Stimulated activated CD4-positive, alpha-beta T cell treated with anti-CD3 and anti-CD28 coated beads, Interleukin-4, amount 100 ng/mL, for 1 hour (primary cell): ENCODE measurements around the gene PSIP1.
"Not testable (repeated sequence)": the region's sequence is repeated elsewhere in the genome, so short reads cannot be mapped to it uniquely, and the experiment has no call there.

ENCODE experiments used
- DNase-seq: peaks from one replicate; pipeline ENCODE4 v3.0.0-alpha.2; 2020

Gene PSIP1

DNA sequence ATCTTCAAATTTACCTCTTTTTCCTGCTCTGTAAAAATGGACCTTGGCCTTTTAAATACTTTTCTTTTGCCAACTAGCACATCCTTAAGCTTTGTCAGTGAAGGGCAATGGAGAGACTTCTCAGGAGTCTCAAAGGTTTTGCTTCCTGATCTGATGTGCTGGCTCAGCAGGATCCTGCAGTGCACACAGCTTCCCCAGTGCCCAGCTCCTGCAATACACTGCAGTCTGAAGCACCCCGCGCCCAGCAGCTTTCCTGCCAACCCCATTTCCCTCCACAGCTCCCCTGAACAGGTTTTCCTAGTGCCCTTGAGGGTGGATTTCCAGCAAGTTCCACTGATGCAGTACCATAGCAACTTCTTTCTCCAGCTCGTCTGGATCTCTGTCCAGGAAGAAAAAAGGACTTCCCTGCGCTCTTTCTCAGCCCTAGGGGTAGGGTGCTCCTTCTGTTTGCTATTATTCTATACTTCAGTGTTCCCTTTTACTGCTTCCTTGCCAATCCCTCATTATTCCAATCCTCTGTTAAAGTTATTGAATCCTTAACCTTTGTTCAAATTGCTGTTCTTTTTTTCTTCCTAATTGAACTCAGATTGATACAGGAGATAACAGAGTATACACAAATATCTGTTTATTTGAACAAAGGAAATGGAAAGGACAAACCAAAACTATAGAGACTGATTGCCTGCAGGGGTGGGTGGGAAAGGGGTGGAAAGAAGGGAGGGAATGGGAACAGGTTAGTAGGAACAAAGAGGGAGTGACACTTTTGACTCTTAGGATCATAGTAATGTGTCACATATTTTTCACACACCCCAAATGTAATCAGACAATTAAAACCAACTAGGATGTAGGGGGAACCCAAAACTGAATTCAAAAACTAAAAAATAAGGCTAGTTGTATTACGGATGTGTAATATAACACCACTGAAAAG lies 79.6 kb downstream of the PSIP1 start:
- no peak for DNase-seq

DNA sequence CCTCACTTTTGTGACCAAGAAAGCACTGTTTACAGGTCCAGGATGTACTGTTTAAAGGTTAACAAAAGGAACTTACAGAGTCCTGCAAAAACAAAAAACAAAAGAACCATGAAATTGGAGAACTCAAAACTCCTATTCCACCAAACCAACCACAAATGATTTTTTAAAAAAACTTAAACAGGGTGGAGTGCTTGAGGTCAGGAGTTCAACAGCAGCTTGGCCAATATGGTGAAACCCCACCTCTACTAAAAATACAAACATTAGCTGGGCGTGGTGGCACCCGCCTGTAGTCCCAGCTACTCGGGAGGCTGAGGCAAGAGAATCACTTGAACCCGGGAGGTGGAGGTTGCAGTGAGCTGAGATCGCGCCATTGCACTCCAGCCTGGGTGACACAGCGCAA lies 83.1 kb downstream of the PSIP1 start:
- not testable (repeated sequence) for DNase-seq

DNA sequence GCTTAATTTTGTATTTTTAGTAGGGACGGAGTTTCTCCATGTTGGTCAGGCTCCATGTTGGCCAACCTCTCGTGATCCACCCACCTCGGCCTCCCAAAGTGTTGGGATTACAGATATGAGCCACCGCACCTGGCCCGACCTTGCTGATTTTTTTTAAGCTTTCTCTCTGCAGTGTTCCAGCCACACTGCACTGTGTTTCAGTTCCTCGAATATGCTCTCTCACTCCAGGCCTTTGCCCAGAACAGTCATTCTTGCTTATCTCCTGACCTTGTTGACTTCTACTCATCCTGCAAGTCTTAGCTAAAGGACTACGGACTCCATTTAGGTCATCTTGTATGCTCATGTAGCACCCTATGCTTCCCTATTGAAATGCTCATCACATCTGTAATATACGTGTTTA lies 84.8 kb downstream of the PSIP1 start:
- no peak for DNase-seq

DNA sequence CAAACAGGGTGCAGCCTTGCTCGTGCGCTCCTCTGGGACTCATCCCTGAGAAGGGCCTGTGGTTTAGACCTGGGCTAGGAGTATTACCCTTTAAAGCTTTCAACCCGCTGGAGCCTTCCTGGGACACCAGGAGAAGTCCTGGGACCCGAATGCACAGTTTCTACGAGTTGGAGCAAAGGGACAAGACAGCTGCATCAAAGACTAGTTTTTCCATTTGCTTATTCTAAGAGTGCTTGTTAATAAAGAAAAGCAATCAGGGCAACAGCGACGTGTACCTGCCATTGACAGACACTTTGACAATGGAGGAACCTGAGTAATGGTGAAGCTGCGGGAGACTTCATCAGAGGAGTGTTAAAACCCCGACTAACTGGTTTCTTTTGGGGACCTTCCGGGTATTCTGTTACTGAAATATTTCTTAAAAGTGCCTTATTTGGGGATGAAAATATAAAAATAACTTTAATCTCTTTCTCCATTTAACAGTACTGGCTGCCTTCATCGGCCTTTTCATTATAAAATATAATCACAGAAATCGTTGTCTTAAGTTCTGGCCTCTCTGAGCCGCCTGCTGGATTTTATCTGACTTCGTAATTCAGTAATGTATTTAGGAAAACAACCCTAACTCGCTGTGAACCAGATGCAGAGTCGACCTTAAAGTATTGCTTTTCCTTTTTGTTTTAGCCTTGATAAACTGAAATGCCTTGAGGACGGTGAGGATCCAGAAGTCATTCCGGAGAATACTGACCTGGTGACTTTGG lies 87.4 kb downstream of the PSIP1 start:
- DNase-seq, result no peak

DNA sequence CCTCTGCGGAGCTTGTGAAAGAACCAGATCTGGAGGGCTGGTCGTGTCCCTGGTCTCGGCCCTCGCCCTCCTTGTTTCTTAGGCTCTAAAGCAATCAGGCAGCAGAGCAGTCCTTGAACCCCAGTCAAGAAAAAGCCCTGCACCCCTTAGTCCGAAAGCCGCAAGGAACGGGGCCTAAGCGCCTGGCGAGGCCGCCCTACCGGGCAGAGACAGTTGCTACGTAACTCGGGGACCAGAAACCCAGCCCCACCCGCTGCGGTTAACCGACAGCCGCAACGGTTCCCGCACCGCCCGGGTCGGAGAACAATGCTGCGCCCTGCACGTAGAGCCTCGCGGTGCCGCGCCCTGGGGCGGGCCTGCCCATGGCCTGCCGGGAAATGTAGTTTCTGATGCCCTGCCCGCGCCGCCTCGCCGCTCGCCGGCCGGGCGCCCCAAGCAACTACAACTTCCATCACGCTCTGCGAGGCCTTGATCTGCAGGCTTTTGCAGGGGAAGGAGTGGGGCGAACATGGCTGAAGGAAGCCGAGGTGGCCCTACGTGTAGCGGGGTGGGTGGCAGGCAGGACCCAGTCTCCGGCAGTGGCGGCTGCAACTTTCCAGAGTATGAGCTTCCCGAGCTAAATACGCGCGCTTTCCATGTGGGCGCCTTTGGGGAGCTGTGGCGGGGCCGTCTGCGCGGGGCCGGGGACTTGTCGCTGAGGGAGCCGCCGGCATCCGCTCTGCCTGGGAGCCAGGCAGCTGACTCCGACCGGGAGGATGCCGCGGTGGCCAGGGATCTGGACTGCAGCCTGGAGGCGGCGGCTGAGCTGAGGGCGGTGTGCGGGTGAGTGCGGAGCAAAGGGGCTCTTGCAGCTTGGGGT lies 88.2 kb downstream of the PSIP1 start, which contains the start of gene SNAPC3:
SNAPC3 (plus strand) TSS at position 505 of the 859 bp plus-strand sequence; CDS start at position 509, 4 bp downstream.
- DNase-seq, result peak; percentile 91

DNA sequence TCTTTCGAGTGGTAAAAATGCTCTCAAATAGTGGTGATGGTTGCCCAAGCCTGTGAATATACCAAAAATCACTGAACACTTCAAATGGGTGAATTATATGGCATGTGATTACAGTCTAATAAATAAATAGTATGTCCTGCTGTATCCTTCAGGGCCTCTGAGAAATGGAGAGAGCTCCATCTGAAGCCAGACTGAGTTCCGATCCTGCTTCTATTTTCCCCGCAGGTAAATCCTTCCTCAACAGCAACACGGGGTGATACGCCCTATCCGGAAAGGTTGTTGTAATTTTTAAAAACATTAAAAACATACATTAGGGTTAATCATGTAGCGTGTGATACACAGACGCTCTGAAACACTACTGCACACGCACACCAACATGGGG lies 88.8 kb downstream of the PSIP1 start:
- no peak for DNase-seq

DNA sequence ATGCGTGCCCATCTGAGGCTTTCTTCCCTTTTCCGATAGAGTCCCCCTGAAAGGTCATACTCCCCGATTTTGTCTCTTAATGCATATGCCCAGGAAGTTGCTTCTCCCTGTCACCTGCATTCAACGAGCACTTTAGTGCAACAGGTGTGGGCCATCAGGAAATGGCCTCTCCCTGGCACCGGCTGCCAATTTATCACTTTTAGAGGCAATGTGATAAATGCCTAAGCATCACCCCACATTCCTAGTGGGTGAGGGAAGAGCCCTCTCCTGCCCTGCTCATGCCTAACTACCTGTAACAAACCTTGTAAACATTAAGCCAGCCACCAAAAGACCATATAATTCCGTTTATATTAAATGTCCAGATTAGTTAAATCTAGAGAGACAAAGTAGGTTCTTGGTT lies 89.2 kb downstream of the PSIP1 start:
- no peak for DNase-seq

DNA sequence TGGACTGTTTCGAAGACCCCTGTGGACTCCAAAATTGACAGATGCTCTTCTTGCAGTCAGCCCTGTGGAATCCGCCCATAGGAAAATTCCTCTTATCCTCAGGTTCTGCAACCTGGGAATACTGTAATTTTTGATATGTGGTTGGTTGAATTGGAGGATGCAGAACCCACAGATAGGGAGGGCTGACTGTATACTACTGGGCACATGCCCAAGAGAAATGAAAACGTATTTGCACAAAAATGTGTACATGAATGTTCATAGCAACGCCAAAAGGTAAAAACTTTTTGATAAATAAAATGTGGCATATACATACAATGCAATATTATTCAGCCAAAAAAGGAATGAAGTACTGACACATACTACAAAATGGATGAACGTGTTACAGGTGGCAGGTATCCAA lies 90.0 kb downstream of the PSIP1 start:
- no peak for DNase-seq

DNA sequence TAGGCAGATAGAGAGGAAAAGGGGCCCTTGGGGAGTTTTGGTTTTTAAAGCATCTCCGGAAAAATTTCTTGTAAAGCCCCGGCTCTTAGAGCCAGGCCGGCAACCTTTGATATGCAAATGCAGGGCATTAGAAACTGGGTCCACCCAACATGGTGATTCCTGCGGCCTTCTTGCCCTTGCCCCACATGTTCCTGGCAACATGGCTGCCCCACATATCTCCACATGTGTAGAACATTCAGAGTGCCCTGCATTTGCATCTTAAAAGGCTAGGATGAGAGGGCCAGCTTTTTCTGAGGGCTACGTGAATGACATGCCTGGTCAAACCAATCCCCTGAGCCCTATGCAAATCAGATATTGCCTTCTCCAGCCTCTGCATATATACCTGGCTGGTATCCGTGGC lies 93.1 kb downstream of the PSIP1 start:
- no peak for DNase-seq

DNA sequence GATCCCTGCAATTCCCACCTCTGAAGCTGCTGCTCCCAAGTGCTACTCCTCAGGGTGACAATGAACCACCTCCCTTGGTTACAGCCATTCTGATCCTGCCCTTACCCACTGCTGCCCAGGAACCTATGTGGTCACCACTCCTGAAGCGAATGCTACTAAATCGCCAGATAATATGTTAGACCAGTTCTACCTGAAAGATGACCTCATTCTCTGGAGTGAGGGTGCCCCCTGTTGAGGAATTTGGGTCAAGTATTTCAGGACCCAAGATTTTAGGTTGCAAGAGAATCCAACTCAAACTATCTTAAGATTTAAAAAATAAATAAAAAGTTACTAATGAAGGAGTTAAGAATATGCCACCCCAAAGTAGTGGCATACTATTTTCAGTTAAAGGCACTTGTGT lies 93.9 kb downstream of the PSIP1 start:
- DNase-seq, result peak; percentile 23
